Progenitor cell of endocrine pancreas (in vitro differentiated cells): ENCODE measurements around the gene TFIP11. TPM values are rescaled to one million over a fixed set of nuclear protein-coding genes. Genes with fewer than 3 reads are reported as not detected.

Source experiments
- DNase-seq: peaks from one replicate; pipeline ENCODE4 v3.0.0; 2021; ENCODE audit warnings: low spot score; ENCODE audit not compliant: unreplicated experiment
- H3K27ac Mint-ChIP-seq: 2 replicates; pipeline ENCODE4 v1.8.0; 2021; ENCODE audit warnings: mild to moderate bottlenecking, moderate library complexity, mixed read lengths
- H3K27me3 Mint-ChIP-seq: 2 replicates; pipeline ENCODE4 v1.8.0; 2021; ENCODE audit warnings: mixed read lengths
- H3K36me3 Mint-ChIP-seq: 2 replicates; pipeline ENCODE4 v1.8.0; 2022; ENCODE audit warnings: mixed read lengths; ENCODE audit not compliant: insufficient read depth
- H3K4me1 Mint-ChIP-seq: 2 replicates; pipeline ENCODE4 v1.8.0; 2021; ENCODE audit warnings: low read depth, mixed read lengths
- H3K4me3 Mint-ChIP-seq: 2 replicates; pipeline ENCODE4 v1.8.0; 2021; ENCODE audit warnings: low read depth, mild to moderate bottlenecking, moderate library complexity, mixed read lengths
- H3K9me3 Mint-ChIP-seq: 2 replicates; pipeline ENCODE4 v1.8.0; 2021; ENCODE audit warnings: low read depth, mixed read lengths
- CTCF ChIP-seq: fragments of 200-600 bp; sonication (generic); IDR thresholded peaks from one replicate; pipeline ENCODE4 v1.5.0; 2021; ENCODE audit warnings: antibody characterized with exemption, mild to moderate bottlenecking; ENCODE audit not compliant: unreplicated experiment
- total RNA-seq: library from RNA; stranded (reverse); gene quantifications from 2 replicates; pipeline ENCODE4 v1.2.1, GENCODE V29; 2021

Gene TFIP11
- total RNA-seq, 1 donor from 2014 or later = 36.4 TPM

GRCh38 chr22:26487996-26488395 lies 24.3 kb downstream of the TFIP11 start:
- Mint-ChIP-seq H3K4me3 (no peak overlapping the region), H3K36me3 (peaks cover 8% of the 10 kb centered on the region), H3K27ac (no peak overlapping the region), H3K9me3 (no peaks in the 10 kb centered on the region), H3K27me3 (no peaks in the 10 kb centered on the region), H3K4me1 (peaks cover 11% of the 10 kb centered on the region)
- DNase-seq = no peak
- no peak for TF ChIP-seq CTCF

- Mint-ChIP-seq H3K27ac (peak overlapping the region; percentile 68), H3K9me3 (no peaks in the 10 kb centered on the region)
- no peak for TF ChIP-seq CTCF
Measured at GRCh38 chr22:26486394-26486793, 25.9 kb downstream of the TFIP11 start.

GRCh38 chr22:26485806-26486390 lies 26.4 kb downstream of the TFIP11 start:
- Mint-ChIP-seq H3K4me1 (peaks cover 25% of the 10 kb centered on the region), H3K27me3 (no peaks in the 10 kb centered on the region), H3K9me3 (no peaks in the 10 kb centered on the region), H3K4me3 (no peak overlapping the region), H3K27ac (peak overlapping the region; percentile 92), H3K36me3 (peaks cover 11% of the 10 kb centered on the region)
- DNase-seq = no peak
- no peak for TF ChIP-seq CTCF

More at GRCh38 chr22:26486394-26486793, 25.9 kb downstream of the TFIP11 start:
- DNase-seq = no peak
- Mint-ChIP-seq H3K4me3 (peak overlapping the region; percentile 52), H3K4me1 (peaks cover 22% of the 10 kb centered on the region), H3K27me3 (no peaks in the 10 kb centered on the region), H3K36me3 (peaks cover 10% of the 10 kb centered on the region)

GRCh38 chr22:26485013-26485412 lies 27.3 kb downstream of the TFIP11 start:
- no peaks in the 10 kb centered on the region for H3K27me3 Mint-ChIP-seq
- TF ChIP-seq CTCF = no peak
- H3K4me1 Mint-ChIP-seq = peaks cover 25% of the 10 kb centered on the region
- no peaks in the 10 kb centered on the region for H3K9me3 Mint-ChIP-seq
- H3K4me3 Mint-ChIP-seq = peak overlapping the region; percentile 39
- peak overlapping the region; percentile 92 for H3K27ac Mint-ChIP-seq
- H3K36me3 Mint-ChIP-seq = peaks cover 9% of the 10 kb centered on the region
- no peak for DNase-seq

GRCh38 chr22:26484360-26484706 lies 27.9 kb downstream of the TFIP11 start:
- Mint-ChIP-seq H3K27me3 (no peaks in the 10 kb centered on the region), H3K36me3 (peaks cover 9% of the 10 kb centered on the region), H3K4me1 (peaks cover 31% of the 10 kb centered on the region), H3K27ac (peak overlapping the region; percentile 97), H3K9me3 (no peaks in the 10 kb centered on the region), H3K4me3 (peak overlapping the region; percentile 94)
- TF ChIP-seq CTCF = no peak
- no peak for DNase-seq
